ENCODE results near the gene GNS. TPM values are rescaled to one million over a fixed set of nuclear protein-coding genes. Genes with fewer than 3 reads are reported as not detected.

The GNS gene
- total RNA-seq, 1 donor from 2014 or later: 135 TPM

DNA sequence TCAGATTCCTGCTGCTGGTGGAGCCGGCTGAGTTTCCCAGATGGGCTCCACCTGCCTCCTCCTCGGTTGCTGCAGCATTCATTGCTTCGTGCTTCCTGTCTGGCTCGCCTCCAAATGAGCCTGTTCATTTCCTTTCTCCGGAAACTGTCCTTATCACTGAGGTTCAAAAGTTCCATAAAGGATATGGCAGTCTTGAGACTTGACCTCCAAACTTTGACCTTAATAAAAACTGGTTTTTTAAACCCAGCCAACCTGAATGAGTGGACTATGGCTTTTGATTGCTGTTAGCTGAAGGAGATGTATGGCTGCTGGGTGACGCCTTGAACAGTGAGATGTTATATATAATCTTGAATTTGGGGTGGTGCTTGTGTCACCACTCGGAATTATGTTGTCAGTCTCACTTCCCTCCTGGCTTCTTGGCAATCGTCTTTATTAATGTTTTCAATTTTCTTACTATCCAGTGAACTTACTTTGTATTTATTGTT is 86.2 kb downstream of the GNS start:
- no peaks in the 10 kb centered on the region for H3K27me3 Mint-ChIP-seq (ENCODE audit: low read depth)
- H3K4me3 Mint-ChIP-seq (ENCODE audit: unreplicated experiment): no peak overlapping the region
- H3K36me3 Mint-ChIP-seq (ENCODE audit: low read depth): no peaks in the 10 kb centered on the region
- peaks cover 87% of the 10 kb centered on the region for H3K4me1 Mint-ChIP-seq (ENCODE audit: low read depth)
- no peak for TF ChIP-seq CTCF (IDR thresholded peaks at IDR 0.05)
- DNase-seq (ENCODE audit: low spot score): no peak
- peak overlapping the region; percentile 67 for H3K27ac Mint-ChIP-seq (ENCODE audit: unreplicated experiment)
- no peaks in the 10 kb centered on the region for H3K9me3 Mint-ChIP-seq (ENCODE audit: low read depth)

- Mint-ChIP-seq H3K36me3 (ENCODE audit: low read depth) (no peaks in the 10 kb centered on the region), H3K27me3 (ENCODE audit: low read depth) (no peaks in the 10 kb centered on the region), H3K4me1 (ENCODE audit: low read depth) (peaks cover 87% of the 10 kb centered on the region), H3K9me3 (ENCODE audit: low read depth) (no peaks in the 10 kb centered on the region), H3K27ac (ENCODE audit: unreplicated experiment) (peak overlapping the region; percentile 92), H3K4me3 (ENCODE audit: unreplicated experiment) (no peak overlapping the region)
- DNase-seq (ENCODE audit: low spot score): no peak
- no peak for TF ChIP-seq CTCF (IDR thresholded peaks at IDR 0.05)
These were observed 87.5 kb downstream of the GNS start for GRCh38 chr12:64671681-64672080.

DNA sequence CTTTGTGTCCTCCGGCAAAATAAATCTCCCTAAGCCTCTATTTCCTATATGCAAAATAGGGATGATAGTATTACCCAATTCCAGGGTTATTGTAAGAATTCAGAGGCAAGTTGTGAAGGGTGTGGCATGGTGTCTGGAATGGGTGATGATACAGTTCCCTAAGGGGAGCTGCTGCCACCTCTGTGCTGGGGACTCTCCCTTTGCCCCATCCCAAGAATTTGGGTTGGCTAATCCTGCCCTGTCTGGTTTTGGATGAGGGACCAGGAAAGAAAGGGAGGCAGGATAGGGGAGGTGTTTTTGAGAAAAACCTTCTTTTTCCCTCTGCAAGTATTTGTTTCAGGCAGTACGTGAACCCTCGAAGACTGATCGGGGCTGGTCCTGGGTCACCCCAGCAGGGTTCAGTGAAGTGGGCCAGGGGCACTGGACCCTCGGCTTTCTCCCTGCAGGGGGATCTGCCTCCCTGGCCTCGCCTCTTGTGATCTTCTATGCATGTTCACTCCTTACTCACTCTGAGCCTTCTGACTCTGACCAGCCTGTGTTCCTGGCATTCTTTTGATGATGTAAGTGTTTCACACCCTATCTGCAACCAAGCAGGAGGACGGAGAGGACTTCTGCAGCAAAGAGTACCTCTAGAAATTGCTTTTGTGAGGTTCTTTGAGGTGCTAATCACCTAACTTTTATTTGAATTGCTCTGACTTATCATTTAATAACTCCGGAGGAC is 88.1 kb downstream of the GNS start:
- Mint-ChIP-seq H3K36me3 (ENCODE audit: low read depth) (no peaks in the 10 kb centered on the region), H3K27me3 (ENCODE audit: low read depth) (no peaks in the 10 kb centered on the region), H3K4me1 (ENCODE audit: low read depth) (peaks cover 90% of the 10 kb centered on the region), H3K27ac (ENCODE audit: unreplicated experiment) (peak overlapping the region; percentile 92), H3K9me3 (ENCODE audit: low read depth) (no peaks in the 10 kb centered on the region), H3K4me3 (ENCODE audit: unreplicated experiment) (no peak overlapping the region)
- no peak for TF ChIP-seq CTCF (IDR thresholded peaks at IDR 0.05)
- no peak for DNase-seq (ENCODE audit: low spot score)

- TF ChIP-seq CTCF (IDR thresholded peaks at IDR 0.05): no peak
- Mint-ChIP-seq H3K36me3 (ENCODE audit: low read depth) (no peaks in the 10 kb centered on the region), H3K27me3 (ENCODE audit: low read depth) (no peaks in the 10 kb centered on the region), H3K4me1 (ENCODE audit: low read depth) (peaks cover 92% of the 10 kb centered on the region), H3K4me3 (ENCODE audit: unreplicated experiment) (peak overlapping the region; percentile 27), H3K9me3 (ENCODE audit: low read depth) (no peaks in the 10 kb centered on the region), H3K27ac (ENCODE audit: unreplicated experiment) (peak overlapping the region; percentile 79)
- DNase-seq (ENCODE audit: low spot score): no peak
These were observed 89.2 kb downstream of the GNS start for GRCh38 chr12:64670019-64670418.

GRCh38 chr12:64669270-64669842 is 89.8 kb downstream of the GNS start:
- Mint-ChIP-seq H3K27ac (ENCODE audit: unreplicated experiment) (peak overlapping the region; percentile 91), H3K9me3 (ENCODE audit: low read depth) (no peaks in the 10 kb centered on the region), H3K36me3 (ENCODE audit: low read depth) (no peaks in the 10 kb centered on the region), H3K4me1 (ENCODE audit: low read depth) (peaks cover 88% of the 10 kb centered on the region), H3K27me3 (ENCODE audit: low read depth) (no peaks in the 10 kb centered on the region), H3K4me3 (ENCODE audit: unreplicated experiment) (peak overlapping the region; percentile 48)
- no peak for DNase-seq (ENCODE audit: low spot score)
- TF ChIP-seq CTCF (IDR thresholded peaks at IDR 0.05): no peak

Measured in chondrocyte (in vitro differentiated cells).